NOMO-1 treated with dmso at 0.1 percent for 144 hours (cell line): Measurements from ENCODE around the gene PNPLA1.
"Not testable (repeated sequence)": the region's sequence is repeated elsewhere in the genome, so short reads cannot be mapped to it uniquely, and the experiment has no call there.

Source experiments
- DNase-seq: peaks from one replicate; lab custom pipeline; 2025; ENCODE audit not compliant: unreplicated experiment; lab: John Stamatoyannopoulos, UW

PNPLA1 gene

GRCh38 chr6:36333171-36333895, 63.5 kb downstream of the PNPLA1 start:
- DNase-seq, result no peak

DNA sequence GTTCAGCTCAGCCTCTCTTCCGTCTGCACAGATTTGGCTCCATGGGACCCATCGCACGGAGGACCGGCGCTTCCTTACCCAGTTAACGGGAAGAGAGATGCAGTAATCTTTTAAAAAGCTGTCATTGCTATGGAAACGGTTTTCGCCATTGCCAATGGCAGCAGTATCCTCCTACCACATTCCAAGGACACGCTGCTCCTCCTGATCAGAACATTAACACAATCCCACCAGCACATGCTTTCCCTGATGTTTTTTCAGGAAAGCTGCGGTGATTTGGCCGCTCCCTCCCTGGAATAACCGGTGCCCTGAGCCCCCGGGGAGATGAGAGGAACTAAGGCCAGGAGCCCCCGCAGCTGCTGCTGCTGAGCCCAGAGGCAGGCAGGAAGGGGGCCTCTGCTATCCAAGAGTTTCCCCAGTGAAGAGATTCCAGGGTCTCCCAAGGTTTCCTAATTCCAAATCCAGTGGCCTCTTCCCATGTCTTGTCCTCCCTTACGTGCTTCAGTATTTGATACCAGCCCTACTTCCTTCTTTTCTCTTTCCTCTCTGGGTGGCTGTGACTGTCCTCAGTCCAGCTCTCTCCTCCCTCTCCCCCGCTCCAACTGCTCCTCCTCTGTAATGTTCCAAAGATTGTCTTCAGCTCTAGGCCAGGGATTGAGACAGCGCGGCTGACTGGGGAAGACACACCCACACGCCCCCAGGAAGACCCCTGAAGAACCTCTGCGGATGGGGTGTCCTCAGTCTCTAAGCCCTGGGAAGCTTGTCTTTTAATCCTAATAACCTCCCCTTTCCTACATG, 64.3 kb downstream of the PNPLA1 start:
- no peak for DNase-seq

GRCh38 chr6:36334832-36335459, 65.1 kb downstream of the PNPLA1 start:
- no peak for DNase-seq

GRCh38 chr6:36335465-36336207, 65.8 kb downstream of the PNPLA1 start:
- no peak for DNase-seq

GRCh38 chr6:36336208-36336710, 66.4 kb downstream of the PNPLA1 start:
- no peak for DNase-seq

- no peak for DNase-seq
These were observed 67.0 kb downstream of the PNPLA1 start, which contains the start of gene BNIP5 for GRCh38 chr6:36336779-36337241. TSS of gene BNIP5 (minus strand) at chr6:36336888. CDS start at chr6:36330690, 6,198 bp downstream.

DNA sequence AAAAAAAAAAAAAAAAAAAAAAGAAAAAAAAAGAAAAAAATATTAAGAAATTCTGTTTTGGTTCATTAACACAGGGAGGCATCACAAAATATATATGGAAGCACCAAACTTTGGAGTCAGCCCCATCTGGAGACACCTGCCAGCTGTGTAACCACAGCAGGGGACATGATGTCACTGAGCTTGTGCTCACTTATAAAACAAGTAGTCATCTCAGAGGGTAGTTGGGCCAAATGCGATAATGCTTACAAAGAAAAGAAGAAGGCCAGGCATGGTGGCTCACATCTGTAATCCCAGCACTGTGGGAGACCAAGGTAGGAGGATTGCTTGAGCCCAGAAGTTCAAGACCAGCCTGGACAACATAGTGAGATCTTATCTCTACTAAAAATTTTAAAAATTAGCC, 68.0 kb downstream of the PNPLA1 start:
- DNase-seq, result no peak

DNA sequence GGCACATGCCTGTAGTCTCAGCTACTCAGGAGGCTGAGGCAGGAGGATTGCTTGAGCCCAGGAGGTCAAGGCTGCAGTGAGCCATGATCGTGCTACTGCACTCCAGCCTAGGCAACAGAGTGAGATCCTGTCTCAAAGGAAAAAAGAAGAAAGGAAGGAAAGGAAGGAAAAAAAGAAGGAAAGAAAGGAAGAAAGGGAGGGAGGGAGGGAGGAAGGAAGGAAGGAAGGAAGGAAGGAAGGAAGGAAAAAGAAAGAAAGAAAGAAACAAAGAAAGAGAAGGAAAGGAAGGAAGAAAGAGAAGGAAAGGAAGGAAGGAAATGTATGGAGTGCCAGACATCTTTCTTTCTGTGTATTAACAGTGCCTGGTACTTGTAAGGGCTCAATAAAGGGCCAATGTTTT, 68.4 kb downstream of the PNPLA1 start:
- not testable (repeated sequence) for DNase-seq

DNA sequence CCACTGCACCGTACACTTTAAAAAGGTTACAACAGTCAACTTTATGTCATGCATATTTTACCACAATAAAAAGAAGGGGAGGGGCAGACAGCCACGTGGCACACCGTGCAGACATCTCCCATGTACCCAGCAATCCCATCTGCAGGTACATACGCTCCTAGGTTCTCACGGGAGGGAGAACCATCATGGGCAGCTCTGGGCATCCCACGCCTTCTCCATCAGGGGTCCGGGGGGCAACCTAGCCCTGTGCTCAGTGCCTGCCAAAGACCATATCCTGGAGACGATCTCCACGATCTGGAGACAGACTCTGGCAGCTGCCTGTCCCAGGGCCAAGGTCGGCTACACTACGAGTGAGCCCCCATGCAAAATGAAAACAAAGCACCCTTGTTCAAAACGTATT, 69.3 kb downstream of the PNPLA1 start:
- no peak for DNase-seq

GRCh38 chr6:36340306-36340617, 70.4 kb downstream of the PNPLA1 start:
- no peak for DNase-seq

DNA sequence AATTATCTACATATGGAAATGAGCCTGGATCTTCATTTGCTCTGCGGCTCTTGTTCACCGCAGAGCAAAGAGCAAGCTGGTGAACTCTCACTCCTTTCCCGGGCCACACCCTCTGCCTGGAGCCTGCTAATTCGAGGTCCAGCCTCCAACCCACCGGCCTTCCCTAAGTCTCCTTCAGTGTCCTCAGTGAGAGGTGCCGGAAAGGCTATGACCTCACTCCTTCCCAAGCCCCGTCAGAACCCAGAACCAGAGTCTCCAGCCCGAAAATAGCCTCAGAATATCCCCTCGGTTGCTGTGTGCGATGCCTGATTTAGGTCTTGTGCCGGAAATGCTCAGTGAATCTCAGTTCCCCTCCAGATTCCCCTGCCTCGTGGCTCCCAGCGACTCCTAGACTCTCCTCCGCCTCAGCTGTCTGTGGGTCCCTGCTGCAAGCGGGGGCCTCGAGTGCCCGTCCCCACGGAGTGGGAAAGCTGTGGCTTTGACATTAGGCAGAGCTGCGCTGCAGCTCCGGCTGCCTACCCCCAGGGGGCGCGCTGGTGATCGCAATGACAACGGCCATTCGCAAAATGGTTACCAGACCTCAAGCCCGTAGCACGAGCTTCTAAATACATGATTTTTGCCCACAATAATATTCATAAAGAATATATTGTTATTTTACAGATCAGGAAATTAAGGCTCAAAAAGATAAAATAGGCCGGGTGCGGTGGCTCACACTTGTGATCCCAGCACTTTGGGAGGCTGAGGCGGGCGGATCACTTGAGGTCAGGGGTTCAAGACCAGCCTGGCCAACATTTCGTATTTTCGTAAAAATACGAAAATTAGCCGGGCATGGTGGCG, 71.0 kb downstream of the PNPLA1 start:
- peak; percentile 39 for DNase-seq

DNA sequence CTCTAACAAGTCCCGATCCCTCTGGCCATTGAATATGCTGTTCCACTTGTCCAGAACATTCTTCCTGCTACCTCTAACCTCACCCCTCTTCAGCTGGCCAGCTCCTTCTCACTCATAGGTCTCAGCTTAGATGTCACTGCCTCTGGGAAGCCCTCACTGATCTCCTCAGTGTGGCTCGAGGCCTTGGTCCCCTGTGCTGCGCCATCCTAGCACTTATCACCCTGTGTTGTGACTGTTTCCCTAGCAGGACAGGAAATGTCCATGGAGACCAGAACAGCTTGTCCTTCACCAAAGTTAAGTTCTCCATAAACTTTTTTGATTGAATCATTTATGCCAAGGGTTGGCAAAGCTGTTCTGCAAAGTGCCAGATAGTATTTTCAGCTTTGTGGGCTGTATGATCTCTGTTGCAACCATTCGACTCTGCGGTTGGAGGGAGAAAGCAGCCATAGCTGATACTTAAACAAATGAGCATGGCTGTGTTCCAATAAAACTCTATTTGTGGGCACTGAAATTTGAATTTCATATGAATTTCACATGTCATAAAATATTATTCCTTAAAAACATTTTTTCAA, 73.3 kb downstream of the PNPLA1 start:
- no peak for DNase-seq

DNA sequence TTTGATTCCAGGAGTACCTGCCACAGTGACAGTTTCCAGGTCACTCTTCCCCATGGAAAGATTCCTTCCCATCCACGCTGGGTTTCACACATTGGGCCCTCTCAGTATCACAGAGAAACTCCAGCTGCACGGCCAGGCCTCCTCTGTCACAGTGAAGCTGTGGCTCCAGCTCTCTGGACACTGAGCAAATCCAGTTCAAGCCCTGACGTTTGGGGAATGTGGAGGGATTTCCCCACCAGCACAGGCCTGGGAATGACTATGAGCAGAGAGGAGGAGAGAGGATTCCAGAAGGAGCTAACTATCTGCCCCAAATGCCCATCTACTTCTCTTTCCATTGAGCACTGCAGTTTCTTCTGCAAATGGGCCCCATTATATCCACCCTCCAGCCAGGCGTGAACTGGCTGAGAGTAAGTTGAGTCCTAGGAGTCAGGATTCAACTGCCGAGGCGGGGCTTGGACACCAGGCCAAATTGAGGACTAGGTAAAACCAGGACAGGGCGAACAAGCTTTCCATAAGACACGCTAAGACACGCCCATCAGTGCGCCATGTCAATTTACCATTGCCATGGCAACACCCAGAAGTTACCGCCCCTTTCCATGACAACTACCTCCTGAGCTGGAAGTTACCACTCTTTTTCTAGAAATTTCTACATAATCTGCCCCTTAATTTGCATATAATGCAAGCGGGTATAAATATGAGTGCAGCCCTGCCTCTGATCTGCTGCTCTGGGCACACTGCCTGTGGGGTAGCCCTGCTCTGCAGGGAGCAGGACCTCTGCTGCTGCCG, 76.0 kb downstream of the PNPLA1 start:
- no peak for DNase-seq

- DNase-seq, result no peak
These were observed 76.8 kb downstream of the PNPLA1 start for GRCh38 chr6:36346486-36347273.

DNA sequence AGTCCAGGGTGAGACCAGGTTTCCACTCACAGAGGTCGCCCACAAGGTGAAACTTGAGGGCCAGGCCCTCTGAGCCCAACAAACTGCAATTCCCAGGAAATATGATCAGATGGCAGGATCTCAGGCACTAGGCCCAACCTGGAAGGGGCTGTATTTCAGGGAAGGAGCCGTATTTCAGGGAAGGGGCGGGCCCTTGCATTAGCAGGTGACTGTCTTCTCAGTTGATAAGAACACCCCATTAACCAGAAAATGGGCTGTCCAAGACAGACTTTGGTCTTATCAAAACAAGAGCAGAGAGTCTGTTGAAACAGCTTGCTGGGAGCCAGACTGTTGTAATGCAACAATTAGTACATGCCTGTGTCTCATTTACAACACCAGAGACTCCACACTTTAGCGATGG, 77.8 kb downstream of the PNPLA1 start:
- no peak for DNase-seq

- no peak for DNase-seq
These were observed 79.4 kb downstream of the PNPLA1 start for GRCh38 chr6:36349240-36349639.

- DNase-seq, result no peak
These were observed 80.2 kb downstream of the PNPLA1 start for GRCh38 chr6:36350082-36350481.
